C4-2B (cell line): Measurements from ENCODE around the gene ANXA6.

Experiments
- H3K27ac ChIP-seq: fragments of 450-650 bp; 2 replicates; pipeline ENCODE4 v1.5.1; 2017
- ZFX ChIP-seq: fragments of 450-650 bp; IDR thresholded peaks from 2 replicates; pipeline ENCODE4 v1.6.1; 2017
- TF ChIP-seq, protein P1 (sequence below): fragments of 450-650 bp; conservative IDR thresholded peaks from 2 replicates; pipeline ENCODE4 v1.5.1; 2017; ENCODE audit warnings: mild to moderate bottlenecking

Gene ANXA6

DNA sequence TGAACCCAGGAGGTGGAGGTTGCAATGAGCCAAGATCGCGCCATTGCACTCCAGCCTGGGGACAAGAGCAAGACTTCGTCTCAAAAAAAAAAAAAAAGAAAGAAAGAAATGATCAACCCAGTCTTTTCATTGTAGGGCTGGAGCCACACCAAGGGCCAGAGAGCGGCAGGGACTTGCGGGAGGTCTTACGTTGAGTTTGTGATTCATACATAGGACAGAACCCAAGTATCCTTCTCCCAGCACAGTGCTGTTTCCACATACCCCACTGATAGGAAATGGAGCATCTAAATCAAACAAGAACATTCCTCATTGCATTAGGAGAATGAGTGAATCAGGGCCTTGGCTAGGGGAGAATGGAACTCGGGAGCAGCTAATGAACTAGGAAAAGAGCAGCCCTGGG, 73.2 kb downstream of the ANXA6 start:
- H3K27ac ChIP-seq, result no peak overlapping the region
- TF ChIP-seq, protein P1, sequence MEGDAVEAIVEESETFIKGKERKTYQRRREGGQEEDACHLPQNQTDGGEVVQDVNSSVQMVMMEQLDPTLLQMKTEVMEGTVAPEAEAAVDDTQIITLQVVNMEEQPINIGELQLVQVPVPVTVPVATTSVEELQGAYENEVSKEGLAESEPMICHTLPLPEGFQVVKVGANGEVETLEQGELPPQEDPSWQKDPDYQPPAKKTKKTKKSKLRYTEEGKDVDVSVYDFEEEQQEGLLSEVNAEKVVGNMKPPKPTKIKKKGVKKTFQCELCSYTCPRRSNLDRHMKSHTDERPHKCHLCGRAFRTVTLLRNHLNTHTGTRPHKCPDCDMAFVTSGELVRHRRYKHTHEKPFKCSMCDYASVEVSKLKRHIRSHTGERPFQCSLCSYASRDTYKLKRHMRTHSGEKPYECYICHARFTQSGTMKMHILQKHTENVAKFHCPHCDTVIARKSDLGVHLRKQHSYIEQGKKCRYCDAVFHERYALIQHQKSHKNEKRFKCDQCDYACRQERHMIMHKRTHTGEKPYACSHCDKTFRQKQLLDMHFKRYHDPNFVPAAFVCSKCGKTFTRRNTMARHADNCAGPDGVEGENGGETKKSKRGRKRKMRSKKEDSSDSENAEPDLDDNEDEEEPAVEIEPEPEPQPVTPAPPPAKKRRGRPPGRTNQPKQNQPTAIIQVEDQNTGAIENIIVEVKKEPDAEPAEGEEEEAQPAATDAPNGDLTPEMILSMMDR, result no peak
- TF ChIP-seq ZFX, result no peak

DNA sequence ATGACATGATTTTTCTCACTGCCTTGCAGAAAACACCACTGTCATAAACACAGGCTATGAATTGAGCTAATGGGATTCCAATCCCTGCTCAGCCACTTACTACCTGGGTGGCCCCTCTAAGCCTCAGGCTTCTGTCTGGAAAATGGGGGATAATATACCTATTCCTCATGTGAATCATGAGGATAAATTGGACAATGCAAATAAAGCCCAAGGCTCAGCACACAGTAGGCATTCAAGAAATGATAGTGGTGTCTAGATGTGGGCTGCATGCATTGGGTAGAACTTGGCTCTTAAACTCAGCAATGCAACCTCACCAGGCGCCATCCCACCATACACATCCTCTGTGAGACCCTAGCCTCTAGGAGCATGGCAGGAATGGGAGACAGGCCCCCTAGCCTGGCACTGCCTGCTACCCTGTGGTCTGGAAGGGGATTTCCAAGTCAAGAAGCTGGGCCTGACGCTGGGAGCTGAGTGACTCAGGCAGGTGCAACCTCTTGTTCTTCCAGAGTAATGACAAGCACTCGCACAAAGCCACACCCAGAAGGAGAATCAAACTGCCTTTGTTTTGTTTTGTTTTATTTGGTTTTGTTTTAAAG, 74.4 kb downstream of the ANXA6 start:
- TF ChIP-seq ZFX, result no peak
- TF ChIP-seq, protein P1, result no peak
- no peak overlapping the region for H3K27ac ChIP-seq

GRCh38 chr5:151082282-151082902, 75.2 kb downstream of the ANXA6 start:
- no peak overlapping the region for H3K27ac ChIP-seq
- no peak for TF ChIP-seq ZFX
- TF ChIP-seq, protein P1, result no peak; the same call in 1 of the 2 replicates

GRCh38 chr5:151081431-151082281, 75.9 kb downstream of the ANXA6 start:
- no peak for TF ChIP-seq ZFX
- TF ChIP-seq, protein P1, result no peak
- peak overlapping the region; percentile 92 for H3K27ac ChIP-seq

DNA sequence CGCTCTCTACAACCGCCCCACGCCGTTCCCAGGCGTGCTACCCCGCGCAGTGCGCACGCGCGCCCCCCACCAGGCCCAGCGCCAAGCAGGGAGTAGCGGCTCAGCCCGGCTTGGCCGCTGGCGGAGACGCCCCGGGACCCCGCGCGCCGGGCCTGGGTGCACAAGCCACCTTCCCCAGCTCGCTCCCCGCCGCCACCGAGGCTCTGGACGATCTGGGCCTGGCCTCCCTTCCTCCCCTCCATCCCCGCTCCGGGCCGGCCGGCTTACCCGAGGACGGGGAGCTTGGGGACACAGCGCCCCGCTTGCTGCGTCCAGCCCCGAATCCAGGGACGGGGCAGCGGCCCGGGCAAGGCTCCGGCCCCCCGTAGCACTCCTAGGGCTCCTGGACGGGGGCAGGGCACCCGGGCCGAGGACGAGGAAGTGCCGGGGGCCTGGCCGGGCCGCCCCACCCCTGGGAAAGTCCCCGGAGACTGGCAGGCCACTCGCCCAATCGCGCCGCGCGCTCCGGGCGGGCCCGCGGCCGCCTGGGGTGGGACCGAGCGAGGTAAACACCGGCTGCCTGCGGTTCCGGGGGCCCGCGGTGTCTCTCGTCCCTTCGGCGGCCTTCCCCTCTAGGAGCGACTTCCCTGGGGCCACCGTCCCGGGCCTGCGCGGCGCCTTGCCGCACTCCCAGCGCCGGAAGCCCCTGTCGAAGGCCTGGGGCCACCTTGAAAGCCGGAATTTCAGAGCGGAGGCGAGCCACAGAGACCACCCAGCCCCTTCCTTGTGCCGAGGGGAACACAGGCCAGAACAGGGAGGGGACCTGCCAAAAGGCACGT, 76.8 kb downstream of the ANXA6 start, which contains the start of gene TNIP1:
Gene TNIP1, minus strand, starts transcription at position 422 of the 818 bp plus-strand sequence. CDS start 15,939 bp downstream, outside the sequence.
- H3K27ac ChIP-seq, result peak within 1 kb of the TSS; percentile 92
- TF ChIP-seq, protein P1, result no peak
- TF ChIP-seq ZFX, result peak; percentile 92

DNA sequence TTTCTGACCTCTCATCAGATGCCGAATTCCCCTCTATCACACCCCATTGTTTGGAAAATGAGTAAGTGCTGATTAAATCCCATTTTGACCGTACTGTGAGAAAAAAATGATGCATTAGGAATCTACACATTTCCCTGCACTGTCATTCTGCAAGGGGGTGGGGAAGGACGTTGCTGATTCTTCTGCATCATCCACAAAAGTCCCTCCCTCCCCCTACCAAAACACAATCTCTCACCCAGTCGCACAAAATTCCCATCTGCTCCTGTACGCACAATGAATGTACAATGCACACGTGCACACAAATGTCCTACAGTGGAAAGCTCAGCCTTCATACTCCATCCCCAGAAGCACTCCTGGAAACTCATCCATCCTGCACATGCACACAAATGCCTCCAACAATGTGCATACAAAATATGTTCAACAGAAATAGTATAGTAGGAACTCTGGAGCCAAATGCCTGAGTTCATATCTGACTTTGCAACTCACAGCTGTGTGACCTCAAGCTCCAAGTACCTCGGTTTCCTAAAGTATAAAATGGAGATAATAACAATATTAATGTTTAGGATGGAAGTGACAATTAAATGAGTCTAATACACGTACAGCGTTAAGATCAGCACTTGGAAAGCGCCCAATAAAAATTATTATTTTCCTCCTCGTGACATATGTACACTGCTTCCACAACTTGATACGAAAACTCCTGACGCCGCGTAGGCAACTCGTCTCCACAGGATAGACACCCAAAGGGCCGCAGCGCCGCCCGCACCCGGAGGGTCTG, 77.6 kb downstream of the ANXA6 start:
- H3K27ac ChIP-seq, result peak overlapping the region; percentile 92

More for the DNA sequence above, 77.6 kb downstream of the ANXA6 start:
- TF ChIP-seq ZFX, result no peak
- TF ChIP-seq, protein P1, result no peak
